Ovary (tissue), 9 donors: ENCODE measurements around the gene BTG1. TPM values are rescaled to one million over a fixed set of nuclear protein-coding genes. Genes with fewer than 3 reads are reported as not detected.

Experiments
- DNase-seq, 5 donors: peaks; one replicate each; pipeline ENCODE4 v3.0.0-alpha.2; 2019 to 2020
- H3K27ac ChIP-seq, 2 donors: fragments of 200-600 bp; one replicate each; pipeline versions ENCODE4 v1.5.1 to v1.8.0; 2019 to 2022
- H3K27me3 ChIP-seq: fragments of 200-600 bp; one replicate; pipeline ENCODE4 v1.8.0; 2022
- H3K36me3 ChIP-seq: fragments of 200-600 bp; sonication (generic); one replicate; pipeline ENCODE4 v1.5.1; 2019
- H3K4me1 ChIP-seq: one replicate; pipeline ENCODE4 v1.8.1; 2013; ENCODE audit warnings: mild to moderate bottlenecking, moderate library complexity; ENCODE audit not compliant: insufficient read depth
- H3K4me3 ChIP-seq: fragments of 200-600 bp; sonication (generic); one replicate; pipeline ENCODE4 v1.5.1; 2017
- H3K9me3 ChIP-seq, 2 donors: fragments of 200-600 bp in 1 of 2; sonication (generic) in 1 of 2; one replicate each; pipeline versions ENCODE4 v1.5.1 to v1.8.1; 2013 to 2019; ENCODE audit warnings: mild to moderate bottlenecking in 1 of 2, moderate library complexity in 1 of 2
- CTCF ChIP-seq, 3 donors: fragments of 450-650 bp in 2 of 3; fragments of 200-600 bp in 1 of 3; IDR thresholded peaks; one replicate each; pipeline versions ENCODE4 v1.5.1 to v1.8.0; 2016 to 2022; ENCODE audit warnings: antibody characterized with exemption in 3 of 3, mild to moderate bottlenecking in 1 of 3
- EP300 ChIP-seq: sonication (generic); formaldehyde crosslinking; IDR thresholded peaks from one replicate; pipeline ENCODE4 v1.6.1; 2017; ENCODE audit warnings: antibody characterized with exemption
- POLR2A ChIP-seq: fragments of 450-650 bp; IDR thresholded peaks from one replicate; pipeline ENCODE4 v1.6.1; 2017; ENCODE audit warnings: antibody characterized with exemption, mild to moderate bottlenecking, moderate library complexity
- WGBS, 3 donors: extraction: QIAGEN DNeasy Blood & Tissue Kit in 1 of 3; methylation state at CpG; one replicate each; pipeline versions ENCODE4 v1.1.5 to v1.1.7; 2013 to 2017; 5-methylcytosine and 5-hydroxymethylcytosine counted together
- intact Hi-C, 4 donors: fragments of 100-400 bp; cut with DNase I; formaldehyde crosslinking; loops; one replicate each; pipeline versions ENCODE4 v1.11.0 to v1.15.1; 2022 to 2023
- polyA plus RNA-seq, 2 donors: library from polyadenylated mRNA; stranded (reverse); fragments of 200-250 nt in 1 of 2; fragments of 350-450 nt in 1 of 2; fragmentation: Illumina TruSeq in 1 of 2; extraction: RNeasy Lipid Tissue Mini Kit (QIAGEN cat#74804) in 1 of 2; gene quantifications; one replicate each; pipeline ENCODE4 v1.2.3, GENCODE V29; 2013 to 2014
- total RNA-seq, 7 donors: library from RNA; depleted of rRNA in 2 of 7; stranded (reverse); fragments of >200 nt in 2 of 7; fragmentation: NEBNext Ultra II Directional in 3 of 7; extraction: Animal tissue kit (Norgen Biotek cat#: 25700) in 3 of 7; gene quantifications; one replicate each; pipeline versions ENCODE4 v1.1.0 to v1.2.4, GENCODE V29; 2016 to 2023
- donor health status: DM: no; HTN: no; CAD: no; lungs with moderate emphysema.
- donor health status: DM: no; HTN: no; CAD: no.
- donor health status: Bipolar disorder and iron deficiency.
- donor health status: DM: yes; HTN: yes; CAD: no.
- donor health status: DM: no; HTN: no; CAD: no.
- donor health status: DM: yes; HTN: yes; CAD: no.

The BTG1 gene
- total and polyA plus RNA-seq, 9 donors, result 55.8 to 145 (median 86.1) TPM

- Histone ChIP-seq H3K27ac (no peak overlapping the region), H3K9me3 (no peaks in the 10 kb centered on the region)
- WGBS, 3 donors, result 87 to 89% (median 89%) methylated on average over 2 of the region's 2 CpGs
These were observed 37.9 kb upstream of the BTG1 start for GRCh38 chr12:92183575-92183974.

GRCh38 chr12:92178340-92178739, 32.7 kb upstream of the BTG1 start:
- Histone ChIP-seq H3K4me1 (no peaks in the 10 kb centered on the region), H3K9me3 (no peaks in the 10 kb centered on the region), H3K4me3 (no peak overlapping the region), H3K27ac (no peak overlapping the region), H3K27me3 (no peaks in the 10 kb centered on the region), H3K36me3 (no peaks in the 10 kb centered on the region)
- TF ChIP-seq CTCF (IDR thresholded peaks at IDR 0.05) (no peak), POLR2A (no peak), EP300 (no peak)
- DNase-seq, result no peak
- intact Hi-C loops, result no loop called here
- 75 to 87% (median 77%) methylated on average over 1 of the region's 1 CpG for WGBS, 3 donors

More at GRCh38 chr12:92183575-92183974, 37.9 kb upstream of the BTG1 start:
- intact Hi-C loops, result no loop called here
- Histone ChIP-seq H3K27me3 (no peaks in the 10 kb centered on the region), H3K4me3 (no peak overlapping the region), H3K4me1 (no peaks in the 10 kb centered on the region), H3K36me3 (no peaks in the 10 kb centered on the region)
- TF ChIP-seq CTCF (IDR thresholded peaks at IDR 0.05) (no peak), EP300 (no peak), POLR2A (no peak)
- no peak for DNase-seq

GRCh38 chr12:92176646-92177045, 31.0 kb upstream of the BTG1 start:
- WGBS, 3 donors, result 95 to 99% (median 96%) methylated on average over 10 of the region's 10 CpGs

GRCh38 chr12:92175961-92176360, 30.3 kb upstream of the BTG1 start:
- Histone ChIP-seq H3K27ac (no peak overlapping the region), H3K9me3 (no peaks in the 10 kb centered on the region), H3K27me3 (no peaks in the 10 kb centered on the region), H3K36me3 (no peaks in the 10 kb centered on the region), H3K4me1 (no peaks in the 10 kb centered on the region), H3K4me3 (no peak overlapping the region)
- TF ChIP-seq CTCF (IDR thresholded peaks at IDR 0.05) (no peak), EP300 (no peak), POLR2A (no peak)
- 92 to 96% (median 94%) methylated on average over 3 of the region's 3 CpGs for WGBS, 3 donors
- intact Hi-C loops, result no loop called here
- DNase-seq, result no peak

More at GRCh38 chr12:92176646-92177045, 31.0 kb upstream of the BTG1 start:
- intact Hi-C loops, result no loop called here
- Histone ChIP-seq H3K9me3 (no peaks in the 10 kb centered on the region), H3K27ac (no peak overlapping the region), H3K4me3 (no peak overlapping the region), H3K36me3 (no peaks in the 10 kb centered on the region), H3K27me3 (no peaks in the 10 kb centered on the region), H3K4me1 (no peaks in the 10 kb centered on the region)
- no peak for TF ChIP-seq POLR2A
- TF ChIP-seq CTCF (IDR thresholded peaks at IDR 0.05), result no peak
- DNase-seq, result no peak

GRCh38 chr12:92170050-92170449, 24.4 kb upstream of the BTG1 start:
- no peak for TF ChIP-seq CTCF (IDR thresholded peaks at IDR 0.05)
- no peak for TF ChIP-seq EP300
- TF ChIP-seq POLR2A, result no peak
- DNase-seq, result no peak
- Histone ChIP-seq H3K27ac (no peak overlapping the region), H3K4me1 (no peaks in the 10 kb centered on the region), H3K36me3 (no peaks in the 10 kb centered on the region), H3K9me3 (no peaks in the 10 kb centered on the region), H3K27me3 (no peaks in the 10 kb centered on the region), H3K4me3 (no peak overlapping the region)
- intact Hi-C loops, result no loop called here
